K562 (cell line): ENCODE data around the gene SCYL1. TPM values are rescaled to one million over a fixed set of nuclear protein-coding genes. Genes with fewer than 3 reads are reported as not detected.

ENCODE experiments used
- CBFA2T2 ChIP-seq: fragments of 450-650 bp; conservative IDR thresholded peaks from 2 replicates; pipeline ENCODE4 v1.6.1; 2017; ENCODE audit warnings: mild to moderate bottlenecking
- ETV6 ChIP-seq, 3 experiments: fragments of 150-350 bp in 1 of 3; sonication (generic) in 1 of 3; formaldehyde crosslinking in 1 of 3; IDR thresholded peaks; 2 replicates each; pipeline versions ENCODE4 v1.6.1 to v1.8.0; 2014 to 2022; ENCODE audit warnings: borderline replicate concordance in 2 of 3, low read depth in 2 of 3, antibody characterized with exemption in 1 of 3, low read length in 1 of 3, mild to moderate bottlenecking in 1 of 3, missing genetic modification reagents in 1 of 3
- HLTF ChIP-seq: fragments of 450-650 bp; IDR thresholded peaks from 2 replicates; pipeline ENCODE4 v1.6.1; 2016
- IRF2 ChIP-seq: sonication (generic); formaldehyde crosslinking; IDR thresholded peaks from 2 replicates; pipeline ENCODE4 v1.8.1; 2022; ENCODE audit warnings: mild to moderate bottlenecking, missing genetic modification reagents
- POU5F1 ChIP-seq: fragments of 150-350 bp; IDR thresholded peaks from 2 replicates; pipeline ENCODE4 v1.6.1; 2014; ENCODE audit warnings: borderline replicate concordance, low read length, low read depth, mild to moderate bottlenecking; ENCODE audit not compliant: partially characterized antibody
- PREB ChIP-seq: sonication (generic); formaldehyde crosslinking; IDR thresholded peaks from 2 replicates; pipeline ENCODE4 v1.8.1; 2023; ENCODE audit warnings: mild to moderate bottlenecking, missing genetic modification reagents
- PRMT5 ChIP-seq: sonication (generic); formaldehyde crosslinking; IDR thresholded peaks from 2 replicates; pipeline ENCODE4 v1.5.0; 2020; ENCODE audit warnings: missing genetic modification reagents
- SREBF1 ChIP-seq: fragments of 150-350 bp; IDR thresholded peaks from 2 replicates; pipeline ENCODE4 v1.6.1; 2014; ENCODE audit warnings: antibody characterized with exemption, low read depth, low read length, borderline replicate concordance
- SRSF3 ChIP-seq: fragments of 200-400 bp; formaldehyde crosslinking; IDR thresholded peaks from 2 replicates; pipeline ENCODE4 v1.6.1; 2016; ENCODE audit warnings: mild to moderate bottlenecking, low read length, moderate library complexity; ENCODE audit not compliant: insufficient read depth
- THAP12 ChIP-seq: fragments of 250-450 bp; sonication (Bioruptor Pico); IDR thresholded peaks from 2 replicates; pipeline ENCODE4 v1.9.0; 2021; ENCODE audit warnings: mild to moderate bottlenecking, inconsistent platforms
- VEZF1 ChIP-seq: fragments of 200-800 bp; sonication (Bioruptor generic); IDR thresholded peaks from 2 replicates; pipeline ENCODE4 v1.6.1; 2017; ENCODE audit warnings: missing genetic modification characterization, missing compliant biosample characterization
- ZBTB49 ChIP-seq: sonication (generic); formaldehyde crosslinking; IDR thresholded peaks from 2 replicates; pipeline ENCODE4 v1.8.0; 2022; ENCODE audit warnings: missing genetic modification reagents, mild to moderate bottlenecking, borderline replicate concordance
- ZKSCAN3 ChIP-seq: fragments of 250-450 bp; sonication (Bioruptor Pico); IDR thresholded peaks from 2 replicates; pipeline ENCODE4 v1.4.0; 2020
- ZNF253 ChIP-seq: fragments of 250-450 bp; sonication (Bioruptor Pico); conservative IDR thresholded peaks from 2 replicates; pipeline ENCODE4 v1.6.1; 2021; ENCODE audit warnings: mild to moderate bottlenecking
- polyA plus RNA-seq, 8 experiments: library from polyadenylated mRNA; depleted of rRNA in 4 of 8; stranded (reverse) in 5 of 8; unstranded in 3 of 8; fragments of >200 nt; fragmentation: Nextera tagmentation in 2 of 8; fragmentation: Illumina TruSeq in 1 of 8; extraction: Ambion mirVana in 2 of 8; extraction: Trizol in 1 of 8; gene quantifications; 2 replicates each; pipeline versions ENCODE4 v1.2.1 to v1.2.3, GENCODE V29; 2011 to 2014; ENCODE audit warnings: inconsistent platforms in 1 of 8, missing spikeins in 1 of 8
- total RNA-seq, 7 experiments: library from RNA; depleted of rRNA in 6 of 7; stranded (reverse); fragments of >200 nt in 6 of 7; fragmentation: Illumina TruSeq in 2 of 7; extraction: Trizol in 2 of 7; gene quantifications; 2 replicates each; pipeline versions ENCODE4 v1.2.1 to v1.2.3, GENCODE V29; 2011 to 2021; ENCODE audit warnings: low replicate concordance in 1 of 7
- TF ChIP-seq, protein P1 (sequence below), 3 experiments: fragments of 200-800 bp in 1 of 3; fragments of 250-450 bp in 1 of 3; fragments of 450-650 bp in 1 of 3; sonication (Bioruptor Pico) in 1 of 3; sonication (Bioruptor generic) in 1 of 3; formaldehyde crosslinking in 1 of 3; IDR thresholded peaks; 2 replicates each; pipeline versions ENCODE4 v1.6.1 to v1.8.0; 2016 to 2022; ENCODE audit warnings: mild to moderate bottlenecking in 2 of 3, missing genetic modification characterization in 2 of 3, missing compliant biosample characterization in 1 of 3, moderate library complexity in 1 of 3

SCYL1 gene
- total and polyA plus RNA-seq, 9 of the 15 experiments (the other 6 are each of a cell fraction or from before 2014, with no cell fraction given), result 1.9 to 145 (median 57.6) TPM

- TF ChIP-seq SRSF3, result no peak
- TF ChIP-seq ETV6 (IDR thresholded peaks at IDR 0.05; ENCODE audit: borderline replicate concordance in 1 of 2, low read depth in 2 of 2, low read length in 1 of 2), result no peak
- no peak for TF ChIP-seq ETV6 (CRISPR knock-in tag; IDR thresholded peaks at IDR 0.05; ENCODE audit: borderline replicate concordance)
- no peak for TF ChIP-seq ZNF253 (CRISPR knock-in tag)
- TF ChIP-seq IRF2 (CRISPR knock-in tag), result no peak
- TF ChIP-seq HLTF, result no peak
- TF ChIP-seq ZKSCAN3, result no peak
- TF ChIP-seq POU5F1, result no peak
- no peak for TF ChIP-seq VEZF1
- TF ChIP-seq, protein P1, sequence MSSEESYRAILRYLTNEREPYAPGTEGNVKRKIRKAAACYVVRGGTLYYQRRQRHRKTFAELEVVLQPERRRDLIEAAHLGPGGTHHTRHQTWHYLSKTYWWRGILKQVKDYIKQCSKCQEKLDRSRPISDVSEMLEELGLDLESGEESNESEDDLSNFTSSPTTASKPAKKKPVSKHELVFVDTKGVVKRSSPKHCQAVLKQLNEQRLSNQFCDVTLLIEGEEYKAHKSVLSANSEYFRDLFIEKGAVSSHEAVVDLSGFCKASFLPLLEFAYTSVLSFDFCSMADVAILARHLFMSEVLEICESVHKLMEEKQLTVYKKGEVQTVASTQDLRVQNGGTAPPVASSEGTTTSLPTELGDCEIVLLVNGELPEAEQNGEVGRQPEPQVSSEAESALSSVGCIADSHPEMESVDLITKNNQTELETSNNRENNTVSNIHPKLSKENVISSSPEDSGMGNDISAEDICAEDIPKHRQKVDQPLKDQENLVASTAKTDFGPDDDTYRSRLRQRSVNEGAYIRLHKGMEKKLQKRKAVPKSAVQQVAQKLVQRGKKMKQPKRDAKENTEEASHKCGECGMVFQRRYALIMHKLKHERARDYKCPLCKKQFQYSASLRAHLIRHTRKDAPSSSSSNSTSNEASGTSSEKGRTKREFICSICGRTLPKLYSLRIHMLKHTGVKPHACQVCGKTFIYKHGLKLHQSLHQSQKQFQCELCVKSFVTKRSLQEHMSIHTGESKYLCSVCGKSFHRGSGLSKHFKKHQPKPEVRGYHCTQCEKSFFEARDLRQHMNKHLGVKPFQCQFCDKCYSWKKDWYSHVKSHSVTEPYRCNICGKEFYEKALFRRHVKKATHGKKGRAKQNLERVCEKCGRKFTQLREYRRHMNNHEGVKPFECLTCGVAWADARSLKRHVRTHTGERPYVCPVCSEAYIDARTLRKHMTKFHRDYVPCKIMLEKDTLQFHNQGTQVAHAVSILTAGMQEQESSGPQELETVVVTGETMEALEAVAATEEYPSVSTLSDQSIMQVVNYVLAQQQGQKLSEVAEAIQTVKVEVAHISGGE (CRISPR knock-in tag; IDR thresholded peaks at IDR 0.05), result no peak
- TF ChIP-seq THAP12, result no peak
- TF ChIP-seq SREBF1, result no peak
- TF ChIP-seq PRMT5 (CRISPR knock-in tag), result no peak
- TF ChIP-seq CBFA2T2, result peak; percentile 97
- TF ChIP-seq ZBTB49, result no peak
- no peak for TF ChIP-seq PREB (CRISPR knock-in tag)
These were observed 50.1 kb downstream of the SCYL1 start (continued) for GRCh38 chr11:65574811-65575567.
